Mesenchymal stem cell (in vitro differentiated cells and primary cell): Measurements from ENCODE around the gene ABHD4.
"Not testable (repeated sequence)": the region's sequence is repeated elsewhere in the genome, so short reads cannot be mapped to it uniquely, and the experiment has no call there.

Source experiments
- DNase-seq: peaks from one replicate; pipeline ENCODE4 v3.0.0-alpha.2; 2013
- H2AFZ ChIP-seq: one replicate; pipeline ENCODE4 v1.6.1; 2013; ENCODE audit warnings: low read depth, mild to moderate bottlenecking, control low read depth, inconsistent platforms, low read length, moderate library complexity
- H2AK5ac ChIP-seq: 2 replicates; pipeline ENCODE4 v1.6.1; 2013; ENCODE audit warnings: low read length, moderate library complexity, mild to moderate bottlenecking, inconsistent platforms; ENCODE audit not compliant: severe bottlenecking
- H2BK120ac ChIP-seq: one replicate; pipeline ENCODE4 v1.6.1; 2013; ENCODE audit warnings: low read depth, mild to moderate bottlenecking, inconsistent platforms, low read length, moderate library complexity
- H2BK12ac ChIP-seq, 2 experiments: one replicate each; pipeline ENCODE4 v1.6.1; 2013; ENCODE audit warnings: inconsistent platforms in 2 of 2, low read length in 2 of 2, mild to moderate bottlenecking in 2 of 2, moderate library complexity in 2 of 2, control low read depth in 1 of 2
- H2BK15ac ChIP-seq: one replicate; pipeline ENCODE4 v1.6.1; 2013; ENCODE audit warnings: mild to moderate bottlenecking, low read depth, inconsistent platforms; ENCODE audit not compliant: poor library complexity, severe bottlenecking
- H2BK5ac ChIP-seq: 2 replicates; pipeline ENCODE4 v1.6.1; 2013; ENCODE audit warnings: low read depth, mild to moderate bottlenecking, low read length, control low read depth, inconsistent platforms; ENCODE audit not compliant: poor library complexity, severe bottlenecking
- H3K14ac ChIP-seq, 2 experiments: one replicate each; pipeline ENCODE4 v1.6.1; 2013; ENCODE audit warnings: inconsistent platforms in 2 of 2, low read length in 2 of 2, control low read depth in 1 of 2, mild to moderate bottlenecking in 1 of 2, moderate library complexity in 1 of 2
- H3K18ac ChIP-seq, 2 experiments: one replicate each; pipeline ENCODE4 v1.6.1; 2013; ENCODE audit warnings: inconsistent platforms in 2 of 2, low read length in 2 of 2, control low read depth in 1 of 2, low read depth in 1 of 2, mild to moderate bottlenecking in 1 of 2
- H3K23ac ChIP-seq, 2 experiments: one replicate each; pipeline ENCODE4 v1.6.1; 2013; ENCODE audit warnings: inconsistent platforms in 2 of 2, low read length in 2 of 2, mild to moderate bottlenecking in 2 of 2, moderate library complexity in 2 of 2, control low read depth in 1 of 2
- H3K27ac ChIP-seq: 2 replicates; pipeline ENCODE4 v1.5.1; 2013; ENCODE audit warnings: mild to moderate bottlenecking, moderate library complexity, low read length, control low read depth, inconsistent platforms; ENCODE audit not compliant: poor library complexity, severe bottlenecking
- H3K27me3 ChIP-seq, 2 experiments: 2 replicates each; pipeline versions ENCODE4 v1.6.1 to v1.7.0; 2013; ENCODE audit warnings: low read length in 2 of 2, mild to moderate bottlenecking in 2 of 2, moderate library complexity in 2 of 2, control low read depth in 1 of 2, inconsistent platforms in 1 of 2; ENCODE audit not compliant: control insufficient read depth in 1 of 2, insufficient read depth in 1 of 2
- H3K36me3 ChIP-seq, 2 experiments: 2 replicates each; pipeline versions ENCODE4 v1.6.1 to v1.7.0; 2013; ENCODE audit warnings: low read length in 2 of 2, control low read depth in 1 of 2, inconsistent platforms in 1 of 2, low read depth in 1 of 2, mild to moderate bottlenecking in 1 of 2; ENCODE audit not compliant: insufficient read depth in 2 of 2, control insufficient read depth in 1 of 2
- H3K4ac ChIP-seq, 2 experiments: one replicate each; pipeline ENCODE4 v1.6.1; 2013; ENCODE audit warnings: inconsistent platforms in 2 of 2, low read length in 2 of 2, mild to moderate bottlenecking in 2 of 2, moderate library complexity in 2 of 2, control low read depth in 1 of 2, low read depth in 1 of 2
- H3K4me1 ChIP-seq: 2 replicates; pipeline ENCODE4 v1.6.1; 2013; ENCODE audit warnings: low read depth, low read length, control low read depth; ENCODE audit not compliant: control insufficient read depth, insufficient read depth
- H3K4me2 ChIP-seq: 2 replicates; pipeline ENCODE4 v1.6.1; 2013; ENCODE audit warnings: low read length, mild to moderate bottlenecking, inconsistent platforms; ENCODE audit not compliant: poor library complexity, severe bottlenecking
- H3K4me3 ChIP-seq, 2 experiments: 2 replicates each; pipeline versions ENCODE4 v1.5.1 to v1.7.0; 2013; ENCODE audit warnings: low read length in 2 of 2, mild to moderate bottlenecking in 2 of 2, control low read depth in 1 of 2, low read depth in 1 of 2; ENCODE audit not compliant: insufficient read depth in 1 of 2
- H3K79me1 ChIP-seq: replicated peaks from 2 replicates; pipeline ENCODE4 v1.6.1; 2013; ENCODE audit warnings: mild to moderate bottlenecking, control low read depth, low read length, inconsistent platforms; ENCODE audit not compliant: poor library complexity, severe bottlenecking
- H3K9ac ChIP-seq: 2 replicates; pipeline ENCODE4 v1.7.0; 2013; ENCODE audit warnings: mild to moderate bottlenecking, low read length, moderate library complexity
- H3K9me3 ChIP-seq: 2 replicates; pipeline ENCODE4 v1.7.0; 2013; ENCODE audit warnings: mild to moderate bottlenecking, low read length; ENCODE audit not compliant: control insufficient read depth
- H4K8ac ChIP-seq: one replicate; pipeline ENCODE4 v1.6.1; 2013; ENCODE audit warnings: inconsistent platforms, mild to moderate bottlenecking, low read length, moderate library complexity
- H4K91ac ChIP-seq: one replicate; pipeline ENCODE4 v1.6.1; 2013; ENCODE audit warnings: mild to moderate bottlenecking, low read length, inconsistent platforms
- WGBS: methylation state at CpG from one replicate; pipeline ENCODE4 v1.1.7; 2013; ENCODE audit warnings: mixed read lengths; 5-methylcytosine and 5-hydroxymethylcytosine counted together

The ABHD4 gene

DNA sequence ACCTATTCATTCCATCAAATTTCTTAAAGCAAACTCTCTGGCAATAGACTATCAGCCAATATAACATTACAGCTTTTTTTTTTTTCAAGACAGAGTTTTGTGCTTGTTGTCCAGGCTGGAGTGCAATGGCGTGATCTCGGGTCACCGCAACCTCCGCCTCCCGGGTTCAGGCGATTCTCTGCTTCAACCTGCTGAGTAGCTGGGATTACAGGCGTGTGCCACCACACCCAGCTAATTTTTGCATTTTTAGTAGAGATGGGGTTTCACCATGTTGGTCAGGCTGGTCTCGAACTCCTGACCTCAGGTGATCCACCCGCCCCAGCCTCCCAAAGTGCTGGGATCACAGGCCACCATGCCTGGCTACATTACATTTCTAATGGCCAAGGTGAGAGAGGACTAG, 31.8 kb upstream of the ABHD4 start:
- not testable (repeated sequence) for H2BK12ac ChIP-seq, H2BK15ac ChIP-seq, H2AK5ac ChIP-seq, H3K14ac ChIP-seq, H4K91ac ChIP-seq, H4K8ac ChIP-seq, H3K4me3 ChIP-seq, H3K9ac ChIP-seq, H2BK120ac ChIP-seq, H3K27me3 ChIP-seq, H3K23ac ChIP-seq, H3K9me3 ChIP-seq, H3K4me2 ChIP-seq, H3K18ac ChIP-seq, H2AFZ ChIP-seq, H3K27ac ChIP-seq, H2BK5ac ChIP-seq, H3K4ac ChIP-seq, DNase-seq
- Histone ChIP-seq H3K4me1 (peaks cover 10% of the 10 kb centered on the region), H3K36me3 (peaks cover 21 to 86% of the 10 kb centered on the region in 2 experiments), H3K79me1 (peaks cover 11% of the 10 kb centered on the region)
- WGBS = 93% methylated on average over 7 of the region's 9 CpGs

DNA sequence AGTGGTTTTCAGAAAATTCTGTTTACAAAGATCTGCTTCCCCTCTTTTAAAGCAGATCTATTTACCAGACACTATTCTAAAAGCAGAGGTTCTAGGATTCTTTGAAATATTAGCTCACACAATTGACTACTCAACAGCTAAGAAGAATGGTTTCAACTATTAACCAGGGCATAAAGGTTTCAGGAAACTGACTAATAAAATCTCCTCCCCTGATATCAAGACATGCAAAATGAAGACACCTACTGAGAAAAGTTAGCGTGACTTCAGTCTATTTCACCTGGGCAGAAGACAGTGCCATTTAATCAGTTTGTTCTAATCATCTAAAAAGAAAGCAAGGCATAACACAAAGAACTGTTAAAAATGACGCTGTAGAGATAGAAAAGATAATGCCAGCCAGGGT, 31.3 kb upstream of the ABHD4 start:
- H3K4me1 ChIP-seq = peaks cover 7% of the 10 kb centered on the region
- no peak overlapping the region for H2AK5ac ChIP-seq
- peak overlapping the region; percentile 11 for H3K9ac ChIP-seq
- H3K9me3 ChIP-seq = no peaks in the 10 kb centered on the region
- H3K4me2 ChIP-seq = no peak overlapping the region
- H3K27me3 ChIP-seq = no peaks in the 10 kb centered on the region
- no peak overlapping the region for H4K8ac ChIP-seq
- H3K14ac ChIP-seq = no peak overlapping the region
- no peak overlapping the region for H4K91ac ChIP-seq
- H3K4me3 ChIP-seq = no peak overlapping the region
- H3K27ac ChIP-seq = no peak overlapping the region
- 100% methylated on average over 2 of the region's 2 CpGs for WGBS
- peaks cover 9% of the 10 kb centered on the region for H3K79me1 ChIP-seq
- no peak overlapping the region for H2BK5ac ChIP-seq
- H3K36me3 ChIP-seq = peaks cover 20 to 88% of the 10 kb centered on the region in 2 experiments
- H3K23ac ChIP-seq = no peak overlapping the region
- no peak overlapping the region for H2AFZ ChIP-seq
- H2BK12ac ChIP-seq = no peak overlapping the region
- no peak overlapping the region for H2BK15ac ChIP-seq
- no peak overlapping the region for H3K4ac ChIP-seq
- H3K18ac ChIP-seq = no peak overlapping the region
- no peak overlapping the region for H2BK120ac ChIP-seq
- no peak for DNase-seq

DNA sequence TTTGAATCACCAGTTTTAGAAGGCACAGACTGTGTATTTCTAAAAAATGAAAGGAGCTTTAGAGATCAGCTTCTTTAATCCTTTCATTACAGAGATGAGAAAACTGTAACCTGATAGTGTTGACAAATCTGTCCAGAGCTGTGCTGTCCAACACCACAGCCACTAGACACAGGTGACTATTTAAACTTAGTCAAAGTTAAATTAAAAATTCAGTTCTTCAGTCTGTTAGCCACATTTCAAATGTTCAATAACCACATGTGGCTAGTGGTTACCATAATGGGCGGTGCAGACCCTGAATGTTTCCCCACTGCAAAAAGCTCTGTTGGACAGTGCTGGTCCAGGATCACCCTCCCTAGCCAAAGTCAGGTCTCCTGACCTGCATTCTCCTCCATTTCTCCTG, 30.7 kb upstream of the ABHD4 start:
- DNase-seq = no peak

DNA sequence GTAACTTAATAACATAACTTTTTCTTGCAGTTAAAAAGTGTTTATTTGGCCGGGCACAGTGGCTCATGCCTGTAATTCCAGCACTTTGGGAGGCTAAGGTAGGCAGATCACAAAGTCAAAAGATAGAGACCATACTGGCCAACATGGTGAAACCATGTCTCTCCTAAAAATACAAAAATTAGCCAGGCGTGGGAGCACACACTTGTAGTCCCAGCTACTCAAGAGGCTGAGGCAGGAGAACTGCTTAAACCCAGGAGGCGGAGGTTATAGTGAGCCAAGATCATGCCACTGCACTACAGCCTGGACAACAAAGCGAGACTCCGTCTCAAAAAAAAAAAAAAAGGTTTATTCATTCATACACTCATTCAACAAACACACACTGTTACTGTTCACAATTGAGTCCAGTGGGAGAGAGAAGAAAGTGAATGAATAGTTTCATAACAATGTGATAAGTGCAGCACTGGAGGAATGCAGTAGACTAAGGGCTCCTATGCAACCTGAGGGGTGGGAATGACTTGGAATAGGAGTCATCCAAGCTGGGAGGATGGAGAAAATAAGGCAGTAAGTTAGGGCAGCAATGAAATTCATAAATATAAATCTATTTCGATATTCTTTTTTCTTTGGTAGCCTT, 28.9 kb upstream of the ABHD4 start:
- Histone ChIP-seq H2BK15ac (no peak overlapping the region), H3K4ac (no peak overlapping the region), H2AFZ (no peak overlapping the region), H3K9ac (peak overlapping the region; percentile 42), H3K4me3 (no peak overlapping the region), H2BK5ac (no peak overlapping the region), H3K4me2 (no peak overlapping the region), H3K9me3 (no peaks in the 10 kb centered on the region), H3K18ac (no peak overlapping the region), H3K79me1 (peaks cover 9% of the 10 kb centered on the region), H4K8ac (no peak overlapping the region), H3K14ac (no peak overlapping the region), H3K23ac (no peak overlapping the region), H3K4me1 (peaks cover 7% of the 10 kb centered on the region), H3K27me3 (no peaks in the 10 kb centered on the region), H2AK5ac (no peak overlapping the region), H3K27ac (no peak overlapping the region), H2BK120ac (no peak overlapping the region), H2BK12ac (no peak overlapping the region), H3K36me3 (peaks cover 17 to 92% of the 10 kb centered on the region in 2 experiments), H4K91ac (no peak overlapping the region)
- no peak for DNase-seq
- 96% methylated on average over 4 of the region's 6 CpGs for WGBS

More for the DNA sequence above, 30.7 kb upstream of the ABHD4 start:
- peaks cover 14 to 92% of the 10 kb centered on the region in 2 experiments for H3K36me3 ChIP-seq
- no peaks in the 10 kb centered on the region for H3K27me3 ChIP-seq
- H4K91ac ChIP-seq = no peak overlapping the region
- H2BK15ac ChIP-seq = no peak overlapping the region
- peak overlapping the region; percentile 11 for H3K9ac ChIP-seq
- no peak overlapping the region for H2BK120ac ChIP-seq
- H2AK5ac ChIP-seq = no peak overlapping the region
- no peak overlapping the region for H3K14ac ChIP-seq
- no peak overlapping the region for H2BK12ac ChIP-seq
- H3K4me2 ChIP-seq = no peak overlapping the region
- H2BK5ac ChIP-seq = no peak overlapping the region
- H3K79me1 ChIP-seq = peaks cover 9% of the 10 kb centered on the region
- no peak overlapping the region for H3K27ac ChIP-seq
- peaks cover 7% of the 10 kb centered on the region for H3K4me1 ChIP-seq
- H3K4ac ChIP-seq = no peak overlapping the region
- H3K4me3 ChIP-seq = no peak overlapping the region
- H3K9me3 ChIP-seq = no peaks in the 10 kb centered on the region
- H2AFZ ChIP-seq = no peak overlapping the region
- H3K23ac ChIP-seq = no peak overlapping the region
- no peak overlapping the region for H3K18ac ChIP-seq
- 98% methylated on average over 1 of the region's 1 CpG for WGBS
- no peak overlapping the region for H4K8ac ChIP-seq
